ENCODE measurements around the gene SNRNP40. TPM values are rescaled to one million over a fixed set of nuclear protein-coding genes. Genes with fewer than 3 reads are reported as not detected.

Gene SNRNP40
- total RNA-seq, 1 donor from 2014 or later, result 55.7 TPM

DNA sequence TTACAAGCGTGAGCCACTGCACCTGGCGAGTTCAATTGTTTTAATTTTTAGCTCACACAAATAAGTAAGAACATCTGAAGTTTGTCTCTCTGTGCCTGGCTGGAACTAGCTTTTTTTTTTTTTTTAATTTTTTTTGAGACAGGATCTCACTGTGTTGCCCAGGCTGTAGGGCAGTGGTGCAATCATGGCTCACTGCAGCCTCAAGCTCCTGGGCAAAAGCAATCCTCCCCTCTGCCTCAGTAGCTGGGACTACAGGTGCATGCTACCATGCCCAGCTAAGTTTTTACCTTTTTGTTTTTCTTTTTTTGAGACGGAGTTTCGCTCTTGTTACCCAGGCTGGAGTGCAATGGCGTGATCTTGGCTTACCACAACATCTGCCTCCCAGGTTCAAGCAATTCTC, 64.8 kb downstream of the SNRNP40 start:
- TF ChIP-seq, protein P1, sequence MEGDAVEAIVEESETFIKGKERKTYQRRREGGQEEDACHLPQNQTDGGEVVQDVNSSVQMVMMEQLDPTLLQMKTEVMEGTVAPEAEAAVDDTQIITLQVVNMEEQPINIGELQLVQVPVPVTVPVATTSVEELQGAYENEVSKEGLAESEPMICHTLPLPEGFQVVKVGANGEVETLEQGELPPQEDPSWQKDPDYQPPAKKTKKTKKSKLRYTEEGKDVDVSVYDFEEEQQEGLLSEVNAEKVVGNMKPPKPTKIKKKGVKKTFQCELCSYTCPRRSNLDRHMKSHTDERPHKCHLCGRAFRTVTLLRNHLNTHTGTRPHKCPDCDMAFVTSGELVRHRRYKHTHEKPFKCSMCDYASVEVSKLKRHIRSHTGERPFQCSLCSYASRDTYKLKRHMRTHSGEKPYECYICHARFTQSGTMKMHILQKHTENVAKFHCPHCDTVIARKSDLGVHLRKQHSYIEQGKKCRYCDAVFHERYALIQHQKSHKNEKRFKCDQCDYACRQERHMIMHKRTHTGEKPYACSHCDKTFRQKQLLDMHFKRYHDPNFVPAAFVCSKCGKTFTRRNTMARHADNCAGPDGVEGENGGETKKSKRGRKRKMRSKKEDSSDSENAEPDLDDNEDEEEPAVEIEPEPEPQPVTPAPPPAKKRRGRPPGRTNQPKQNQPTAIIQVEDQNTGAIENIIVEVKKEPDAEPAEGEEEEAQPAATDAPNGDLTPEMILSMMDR (IDR thresholded peaks at IDR 0.05; ENCODE audit: unreplicated experiment), result no peak
- H3K36me3 Mint-ChIP-seq (ENCODE audit: low read depth, unreplicated experiment), result no peaks in the 10 kb centered on the region
- DNase-seq (ENCODE audit: low spot score), result no peak
- no peaks in the 10 kb centered on the region for H3K4me1 Mint-ChIP-seq (ENCODE audit: unreplicated experiment)
- no peaks in the 10 kb centered on the region for H3K27me3 Mint-ChIP-seq (ENCODE audit: unreplicated experiment)
- no peaks in the 10 kb centered on the region for H3K9me3 Mint-ChIP-seq (ENCODE audit: unreplicated experiment)
- H3K27ac Mint-ChIP-seq (ENCODE audit: unreplicated experiment), result no peak overlapping the region
- H3K4me3 Mint-ChIP-seq (ENCODE audit: unreplicated experiment), result no peak overlapping the region

DNA sequence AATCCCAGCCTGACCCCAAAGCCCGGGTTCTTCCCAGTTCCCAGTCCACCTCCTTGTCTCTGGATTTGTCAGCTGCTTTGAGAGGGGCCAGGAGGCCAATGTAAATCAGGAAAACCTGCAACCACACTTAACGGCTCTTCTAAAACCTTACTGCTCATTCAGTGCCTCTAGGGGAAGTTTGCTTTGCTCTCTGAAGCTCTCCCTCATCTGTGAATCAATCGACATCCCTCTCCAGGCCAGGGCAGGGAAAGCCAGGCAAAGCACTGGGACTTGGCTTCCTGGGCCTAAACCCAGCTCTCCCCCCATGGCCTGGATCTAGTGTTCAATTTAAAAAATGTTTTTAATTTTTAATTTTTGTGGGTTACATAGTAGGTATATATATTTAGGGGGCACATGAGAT, 66.2 kb downstream of the SNRNP40 start:
- Mint-ChIP-seq H3K9me3 (ENCODE audit: unreplicated experiment) (no peaks in the 10 kb centered on the region), H3K27ac (ENCODE audit: unreplicated experiment) (no peak overlapping the region), H3K27me3 (ENCODE audit: unreplicated experiment) (no peaks in the 10 kb centered on the region), H3K4me3 (ENCODE audit: unreplicated experiment) (no peak overlapping the region), H3K36me3 (ENCODE audit: low read depth, unreplicated experiment) (no peaks in the 10 kb centered on the region), H3K4me1 (ENCODE audit: unreplicated experiment) (no peaks in the 10 kb centered on the region)
- TF ChIP-seq, protein P1 (IDR thresholded peaks at IDR 0.05; ENCODE audit: unreplicated experiment), result no peak
- DNase-seq (ENCODE audit: low spot score), result no peak

DNA sequence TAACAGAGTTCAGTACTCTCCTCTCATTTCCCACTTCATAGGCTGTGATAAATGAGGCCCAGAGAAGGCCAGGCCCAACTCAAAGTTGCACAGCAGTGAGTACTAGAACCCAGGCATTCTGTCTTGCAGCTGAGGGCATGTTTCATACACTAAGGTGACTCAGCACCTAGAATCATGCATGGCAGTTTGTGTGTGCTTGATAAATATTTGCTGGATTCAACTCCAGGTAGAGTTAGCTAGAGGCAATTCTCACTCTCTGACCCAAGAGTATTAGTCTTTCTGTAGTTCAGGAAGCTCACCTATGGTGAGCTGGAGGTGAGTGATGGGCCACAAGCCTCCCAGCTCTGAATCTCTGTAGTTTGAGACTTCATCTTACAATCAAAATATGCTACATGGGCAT, 67.6 kb downstream of the SNRNP40 start:
- no peak for DNase-seq (ENCODE audit: low spot score)
- TF ChIP-seq, protein P1 (IDR thresholded peaks at IDR 0.05; ENCODE audit: unreplicated experiment), result no peak
- no peaks in the 10 kb centered on the region for H3K4me1 Mint-ChIP-seq (ENCODE audit: unreplicated experiment)
- no peak overlapping the region for H3K4me3 Mint-ChIP-seq (ENCODE audit: unreplicated experiment)
- H3K36me3 Mint-ChIP-seq (ENCODE audit: low read depth, unreplicated experiment), result no peaks in the 10 kb centered on the region
- H3K27me3 Mint-ChIP-seq (ENCODE audit: unreplicated experiment), result no peaks in the 10 kb centered on the region
- no peak overlapping the region for H3K27ac Mint-ChIP-seq (ENCODE audit: unreplicated experiment)
- no peaks in the 10 kb centered on the region for H3K9me3 Mint-ChIP-seq (ENCODE audit: unreplicated experiment)

DNA sequence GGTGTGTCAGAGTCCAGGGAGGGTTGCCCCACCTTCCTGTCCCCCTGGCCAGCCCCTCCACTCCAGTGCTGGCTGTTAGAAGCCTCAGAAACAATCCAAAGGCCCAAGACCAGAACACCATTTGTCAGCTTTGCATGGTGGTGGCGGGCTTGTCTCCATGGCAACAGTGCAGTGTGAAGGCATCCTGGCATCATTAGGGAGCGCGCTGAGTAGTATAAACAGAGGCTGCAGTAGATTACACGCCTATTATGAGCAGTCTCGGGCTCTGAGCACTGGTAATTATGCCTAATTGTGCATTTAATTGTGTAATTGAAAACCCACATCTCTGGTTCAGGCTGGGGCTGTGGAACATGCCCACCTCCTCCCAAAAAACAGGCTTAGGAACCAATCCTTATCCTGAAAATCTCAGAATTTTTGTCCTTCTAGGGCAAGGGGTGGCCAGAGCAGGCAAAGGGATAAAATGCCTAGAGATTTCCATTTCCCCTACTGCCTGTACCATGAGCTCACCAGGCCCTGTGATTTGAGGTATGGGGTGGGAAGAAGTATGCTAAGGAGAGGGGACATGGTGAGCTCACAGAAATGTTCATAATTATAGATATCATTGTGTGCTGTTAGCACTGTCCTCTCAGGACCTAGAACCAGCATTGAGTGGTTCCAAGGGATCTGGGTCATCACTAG, 68.6 kb downstream of the SNRNP40 start:
- no peaks in the 10 kb centered on the region for H3K27me3 Mint-ChIP-seq (ENCODE audit: unreplicated experiment)
- DNase-seq (ENCODE audit: low spot score), result no peak
- no peak overlapping the region for H3K27ac Mint-ChIP-seq (ENCODE audit: unreplicated experiment)
- TF ChIP-seq, protein P1 (IDR thresholded peaks at IDR 0.05; ENCODE audit: unreplicated experiment), result no peak
- H3K9me3 Mint-ChIP-seq (ENCODE audit: unreplicated experiment), result no peaks in the 10 kb centered on the region
- no peaks in the 10 kb centered on the region for H3K4me1 Mint-ChIP-seq (ENCODE audit: unreplicated experiment)
- no peak overlapping the region for H3K4me3 Mint-ChIP-seq (ENCODE audit: unreplicated experiment)
- H3K36me3 Mint-ChIP-seq (ENCODE audit: low read depth, unreplicated experiment), result no peaks in the 10 kb centered on the region

DNA sequence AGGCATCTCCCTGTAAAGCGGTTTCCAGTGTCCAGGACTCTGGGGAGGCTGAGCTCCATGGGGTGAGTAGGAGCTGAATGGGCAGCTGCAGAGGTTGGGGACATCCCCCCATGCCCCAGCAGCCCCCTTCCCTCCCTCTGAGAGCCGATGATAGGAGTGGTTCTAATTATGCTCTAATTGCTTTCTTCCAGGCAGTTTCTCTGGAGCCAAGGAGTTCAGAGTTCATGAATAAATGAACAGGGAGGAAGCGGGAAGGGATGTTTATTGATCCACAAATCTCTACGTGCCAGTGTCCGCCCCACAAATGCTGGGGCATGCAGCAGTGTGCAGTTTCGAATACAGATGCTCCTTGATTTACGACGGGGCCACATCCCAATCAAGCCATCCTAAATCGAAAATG, 72.5 kb downstream of the SNRNP40 start:
- Mint-ChIP-seq H3K36me3 (ENCODE audit: low read depth, unreplicated experiment) (no peaks in the 10 kb centered on the region), H3K4me3 (ENCODE audit: unreplicated experiment) (no peak overlapping the region), H3K4me1 (ENCODE audit: unreplicated experiment) (peaks cover 5% of the 10 kb centered on the region), H3K27me3 (ENCODE audit: unreplicated experiment) (peaks cover 1% of the 10 kb centered on the region), H3K27ac (ENCODE audit: unreplicated experiment) (no peak overlapping the region), H3K9me3 (ENCODE audit: unreplicated experiment) (no peaks in the 10 kb centered on the region)
- TF ChIP-seq, protein P1 (IDR thresholded peaks at IDR 0.05; ENCODE audit: unreplicated experiment), result no peak
- no peak for DNase-seq (ENCODE audit: low spot score)
